Suprapubic skin (tissue), 4 donors: ENCODE measurements around the gene FCMR. TPM values are rescaled to one million over a fixed set of nuclear protein-coding genes. Genes with fewer than 3 reads are reported as not detected.
"Not testable (repeated sequence)": the region's sequence is repeated elsewhere in the genome, so short reads cannot be mapped to it uniquely, and the experiment has no call there.

Experiments
- DNase-seq, 2 donors: peaks; one replicate each; pipeline ENCODE4 v3.0.0-alpha.2; 2019; ENCODE audit warnings: low spot score in 2 of 2
- H3K27ac ChIP-seq: fragments of 200-600 bp; sonication (generic); one replicate; pipeline ENCODE4 v1.5.1; 2019
- H3K27me3 ChIP-seq: fragments of 200-600 bp; sonication (generic); one replicate; pipeline ENCODE4 v1.5.1; 2019
- H3K36me3 ChIP-seq: fragments of 200-600 bp; sonication (generic); one replicate; pipeline ENCODE4 v1.5.1; 2019
- H3K4me1 ChIP-seq: fragments of 200-600 bp; sonication (generic); one replicate; pipeline ENCODE4 v1.5.1; 2019
- H3K4me3 ChIP-seq: fragments of 200-600 bp; sonication (generic); one replicate; pipeline ENCODE4 v1.5.1; 2019; ENCODE audit warnings: mild to moderate bottlenecking
- H3K9me3 ChIP-seq: fragments of 200-600 bp; sonication (generic); one replicate; pipeline ENCODE4 v1.5.1; 2019
- EP300 ChIP-seq: sonication (generic); formaldehyde crosslinking; IDR thresholded peaks from one replicate; pipeline ENCODE4 v1.6.1; 2017; ENCODE audit warnings: antibody characterized with exemption
- POLR2A ChIP-seq, 2 donors: fragments of 450-650 bp; IDR thresholded peaks; one replicate each; pipeline ENCODE4 v1.6.1; 2017; ENCODE audit warnings: antibody characterized with exemption in 2 of 2, mild to moderate bottlenecking in 2 of 2, moderate library complexity in 2 of 2
- POLR2AphosphoS5 ChIP-seq, 3 donors: sonication (generic); formaldehyde crosslinking; IDR thresholded peaks; one replicate each; pipeline ENCODE4 v1.6.1; 2017; ENCODE audit warnings: antibody characterized with exemption in 3 of 3
- WGBS: methylation state at CpG from one replicate; pipeline ENCODE4 v1.1.5; 2018; 5-methylcytosine and 5-hydroxymethylcytosine counted together
- total RNA-seq, 4 donors: library from RNA; depleted of rRNA; stranded (reverse); fragments of >200 nt; gene quantifications; one replicate each; pipeline ENCODE4 v1.1.0, GENCODE V29; 2016
- TF ChIP-seq, protein P1 (sequence below), 2 donors: fragments of 200-600 bp in 1 of 2; fragments of 450-650 bp in 1 of 2; sonication (generic) in 1 of 2; IDR thresholded peaks; one replicate each; pipeline ENCODE4 v1.5.1; 2016 to 2019; ENCODE audit warnings: antibody characterized with exemption in 2 of 2, mild to moderate bottlenecking in 1 of 2, moderate library complexity in 1 of 2

FCMR gene
- total RNA-seq, 4 donors from 2014 or later = 0.39 to 2.9 (median 2.2) TPM

GRCh38 chr1:206856674-206857464 lies 64.9 kb downstream of the FCMR start:
- Histone ChIP-seq H3K4me1 (no peaks in the 10 kb centered on the region), H3K9me3 (no peaks in the 10 kb centered on the region), H3K27ac (no peak overlapping the region), H3K36me3 (no peaks in the 10 kb centered on the region), H3K27me3 (peaks cover 10% of the 10 kb centered on the region), H3K4me3 (no peak overlapping the region)
- 88% methylated on average over 5 of the region's 5 CpGs for WGBS
- DNase-seq = no peak
- TF ChIP-seq EP300 (no peak), POLR2AphosphoS5 (IDR thresholded peaks at IDR 0.05) (no peak), POLR2A (IDR thresholded peaks at IDR 0.05) (no peak)
- TF ChIP-seq, protein P1, sequence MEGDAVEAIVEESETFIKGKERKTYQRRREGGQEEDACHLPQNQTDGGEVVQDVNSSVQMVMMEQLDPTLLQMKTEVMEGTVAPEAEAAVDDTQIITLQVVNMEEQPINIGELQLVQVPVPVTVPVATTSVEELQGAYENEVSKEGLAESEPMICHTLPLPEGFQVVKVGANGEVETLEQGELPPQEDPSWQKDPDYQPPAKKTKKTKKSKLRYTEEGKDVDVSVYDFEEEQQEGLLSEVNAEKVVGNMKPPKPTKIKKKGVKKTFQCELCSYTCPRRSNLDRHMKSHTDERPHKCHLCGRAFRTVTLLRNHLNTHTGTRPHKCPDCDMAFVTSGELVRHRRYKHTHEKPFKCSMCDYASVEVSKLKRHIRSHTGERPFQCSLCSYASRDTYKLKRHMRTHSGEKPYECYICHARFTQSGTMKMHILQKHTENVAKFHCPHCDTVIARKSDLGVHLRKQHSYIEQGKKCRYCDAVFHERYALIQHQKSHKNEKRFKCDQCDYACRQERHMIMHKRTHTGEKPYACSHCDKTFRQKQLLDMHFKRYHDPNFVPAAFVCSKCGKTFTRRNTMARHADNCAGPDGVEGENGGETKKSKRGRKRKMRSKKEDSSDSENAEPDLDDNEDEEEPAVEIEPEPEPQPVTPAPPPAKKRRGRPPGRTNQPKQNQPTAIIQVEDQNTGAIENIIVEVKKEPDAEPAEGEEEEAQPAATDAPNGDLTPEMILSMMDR (IDR thresholded peaks at IDR 0.05) = no peak

DNA sequence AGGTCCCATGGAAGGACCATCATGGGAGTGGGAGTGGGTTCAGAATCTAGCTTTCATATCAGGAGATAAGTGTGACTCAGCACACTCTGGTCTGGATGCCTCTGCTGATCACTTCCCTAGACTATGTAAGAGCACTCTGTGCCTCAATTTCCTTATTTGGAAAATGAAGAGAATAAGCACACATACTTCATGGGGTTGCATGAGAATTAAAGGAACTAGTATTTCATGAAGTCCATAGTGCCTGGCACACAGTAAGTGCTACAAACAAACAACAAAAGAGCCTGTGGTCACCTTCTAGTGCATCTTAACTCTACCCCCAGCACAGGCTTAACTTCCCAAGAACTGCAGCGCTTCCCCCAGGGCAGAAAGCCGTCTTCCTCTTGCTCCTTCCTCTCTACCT lies 65.9 kb downstream of the FCMR start:
- WGBS = 95% methylated on average over 2 of the region's 2 CpGs
- H3K9me3 ChIP-seq = no peaks in the 10 kb centered on the region
- H3K27me3 ChIP-seq = peaks cover under 1% of the 10 kb centered on the region
- H3K27ac ChIP-seq = no peak overlapping the region
- H3K36me3 ChIP-seq = no peaks in the 10 kb centered on the region
- TF ChIP-seq, protein P1 (IDR thresholded peaks at IDR 0.05) = no peak
- no peak for TF ChIP-seq EP300
- no peak for TF ChIP-seq POLR2AphosphoS5 (IDR thresholded peaks at IDR 0.05)
- no peak for TF ChIP-seq POLR2A (IDR thresholded peaks at IDR 0.05)
- no peak overlapping the region for H3K4me3 ChIP-seq
- no peak for DNase-seq
- H3K4me1 ChIP-seq = no peaks in the 10 kb centered on the region

DNA sequence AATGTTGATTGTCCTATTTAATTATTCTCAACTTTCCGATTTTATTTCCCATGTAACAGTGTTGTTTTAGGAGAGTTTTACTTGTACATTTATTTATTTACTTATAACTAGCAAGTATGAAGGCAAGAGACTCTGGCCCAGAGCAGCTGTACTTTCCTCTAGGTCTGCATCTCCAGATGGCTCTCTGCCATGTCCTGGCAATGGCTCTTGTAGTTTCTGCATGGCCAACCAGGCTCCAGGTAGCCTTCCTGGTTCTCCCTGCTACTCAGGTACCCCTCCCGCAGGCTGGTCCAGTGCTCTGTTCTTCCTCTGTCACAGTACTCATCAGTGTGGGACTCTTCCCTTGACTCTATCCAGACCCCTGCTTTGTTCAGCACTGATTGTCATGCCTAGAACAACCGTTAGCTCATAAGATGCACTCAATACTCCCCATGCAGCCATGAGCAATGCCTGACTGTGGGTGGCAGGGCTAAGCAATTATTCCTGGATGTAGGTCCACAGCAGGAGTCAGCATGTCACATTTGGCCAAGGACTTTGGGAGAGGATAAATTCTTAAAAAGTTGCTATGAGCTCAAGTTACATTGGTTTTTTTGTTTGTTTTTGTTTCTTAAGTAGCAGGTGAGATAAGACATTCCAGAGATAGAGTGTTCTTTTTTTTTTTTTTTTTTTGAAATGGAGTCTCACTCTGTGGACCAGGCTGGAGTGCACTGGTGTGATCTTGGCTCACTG lies 67.2 kb downstream of the FCMR start:
- no peak overlapping the region for H3K4me3 ChIP-seq
- no peak for DNase-seq
- H3K27ac ChIP-seq = no peak overlapping the region
- H3K4me1 ChIP-seq = no peaks in the 10 kb centered on the region
- TF ChIP-seq, protein P1 (IDR thresholded peaks at IDR 0.05) = no peak
- no peak for TF ChIP-seq EP300
- no peak for TF ChIP-seq POLR2AphosphoS5 (IDR thresholded peaks at IDR 0.05)
- no peak for TF ChIP-seq POLR2A (IDR thresholded peaks at IDR 0.05)
- H3K27me3 ChIP-seq = no peaks in the 10 kb centered on the region
- H3K9me3 ChIP-seq = no peaks in the 10 kb centered on the region
- H3K36me3 ChIP-seq = no peaks in the 10 kb centered on the region
- WGBS = 70% methylated on average over 3 of the region's 3 CpGs

DNA sequence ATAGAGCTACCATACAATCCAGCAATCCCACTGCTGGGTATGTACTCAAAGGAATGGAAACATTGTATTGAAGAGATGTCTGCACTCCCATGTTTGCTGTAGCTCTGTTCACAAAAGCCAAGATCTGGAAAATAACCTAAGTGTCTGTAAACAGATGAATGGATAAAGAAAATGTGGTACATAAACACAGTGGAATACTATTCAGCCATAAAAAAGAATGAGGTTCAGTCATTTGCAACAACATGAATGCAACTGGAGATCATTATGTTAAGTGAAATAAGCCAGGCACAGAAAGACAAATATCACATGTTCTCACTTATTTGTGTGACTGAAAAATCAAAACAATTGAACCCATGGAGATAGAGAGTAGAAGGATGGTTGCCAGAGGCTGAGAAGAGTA lies 68.0 kb downstream of the FCMR start:
- DNase-seq, H3K27ac ChIP-seq, H3K9me3 ChIP-seq, H3K36me3 ChIP-seq, H3K4me3 ChIP-seq, H3K4me1 ChIP-seq, H3K27me3 ChIP-seq: not testable (repeated sequence)

Other genes with a start within 250 kb of the FCMR start
- gene MAPKAPK2, start 237.0 kb downstream of the FCMR start, total RNA-seq = 10 to 100 TPM; 38.0 to 72.3 (median 62.4) TPM
- gene IL19, start 151.2 kb downstream of the FCMR start, total RNA-seq = not detected
- gene IL10, start 149.4 kb downstream of the FCMR start, total RNA-seq = 1 to 10 TPM in 2 of 4 donors, under 1 TPM in 1, not detected in 1; 0.49 to 1.6 (median 1.0) TPM
- 1 to 10 TPM in 2 of 4 donors, under 1 TPM in 1, not detected in 1; 0.76 to 1.4 (median 1.0) TPM for gene IL20, start 56.3 kb downstream of the FCMR start, total RNA-seq
- gene IL24, start 24.5 kb downstream of the FCMR start, total RNA-seq = not detected
- gene PIGR, start 24.5 kb upstream of the FCMR start, total RNA-seq = 1 to 10 TPM in 3 of 4 donors, under 1 TPM in 1; 0.49 to 6.4 (median 2.3) TPM
- gene FCAMR, start 48.5 kb upstream of the FCMR start, total RNA-seq = not detected
- 10 to 100 TPM; 40.6 to 95.8 (median 77.6) TPM for gene C1orf116, start 110.8 kb upstream of the FCMR start, total RNA-seq
- 10 to 100 TPM; 20.4 to 63.6 (median 42.8) TPM for gene YOD1, start 129.3 kb upstream of the FCMR start, total RNA-seq
- 10 to 100 TPM; 11.8 to 33.1 (median 17.1) TPM for gene PFKFB2, start 131.3 kb upstream of the FCMR start, total RNA-seq
- gene C4BPB, start 166.9 kb upstream of the FCMR start, total RNA-seq = 1 to 10 TPM in 1 of 4 donors, not detected in 3; 1.5 TPM
- 1 to 10 TPM in 1 of 4 donors, not detected in 3; 3.1 TPM for gene C4BPA, start 182.3 kb upstream of the FCMR start, total RNA-seq